Upper lobe of left lung (tissue), 6 donors: Measurements from ENCODE around the gene EIPR1. TPM values are rescaled to one million over a fixed set of nuclear protein-coding genes. Genes with fewer than 3 reads are reported as not detected.
"Not testable (repeated sequence)": the region's sequence is repeated elsewhere in the genome, so short reads cannot be mapped to it uniquely, and the experiment has no call there.

Experiments used
- ATAC-seq, 2 donors: fragments of 200-7000 bp; cut with Tn5 transposase; one replicate each; pipeline ENCODE4 v1.9.1; 2022; ENCODE audit warnings: mild to moderate bottlenecking in 2 of 2, moderate library complexity in 2 of 2; ENCODE audit not compliant: low FRiP score in 2 of 2
- DNase-seq, 2 donors: peaks; one replicate each; pipeline ENCODE4 v3.0.0-alpha.2; 2019 to 2020
- H3K27ac ChIP-seq, 4 donors: fragments of 200-600 bp; sonication (generic); one replicate each; pipeline ENCODE4 v1.5.1; 2016 to 2019
- H3K27me3 ChIP-seq, 4 donors: fragments of 200-600 bp; sonication (generic); one replicate each; pipeline ENCODE4 v1.5.1; 2017 to 2019
- H3K36me3 ChIP-seq, 4 donors: fragments of 200-600 bp; sonication (generic); one replicate each; pipeline ENCODE4 v1.5.1; 2016 to 2019
- H3K4me1 ChIP-seq, 4 donors: fragments of 200-600 bp; sonication (generic); one replicate each; pipeline ENCODE4 v1.5.1; 2018 to 2019
- H3K4me3 ChIP-seq, 4 donors: fragments of 200-600 bp; sonication (generic); one replicate each; pipeline ENCODE4 v1.5.1; 2017 to 2019; ENCODE audit warnings: mild to moderate bottlenecking in 2 of 4, moderate library complexity in 1 of 4
- H3K9me3 ChIP-seq, 4 donors: fragments of 200-600 bp; sonication (generic); one replicate each; pipeline ENCODE4 v1.5.1; 2018 to 2019
- CTCF ChIP-seq, 6 experiments: fragments of 450-650 bp in 4 of 6; fragments of 200-600 bp in 2 of 6; sonication (generic) in 2 of 6; IDR thresholded peaks; one replicate each; pipeline ENCODE4 v1.5.1; 2016 to 2019; ENCODE audit warnings: antibody characterized with exemption in 6 of 6
- EP300 ChIP-seq, 4 donors: sonication (generic); formaldehyde crosslinking; IDR thresholded peaks; one replicate each; pipeline ENCODE4 v1.5.1; 2017; ENCODE audit warnings: antibody characterized with exemption in 4 of 4, control low read depth in 2 of 4
- POLR2A ChIP-seq, 4 donors: fragments of 450-650 bp; IDR thresholded peaks; one replicate each; pipeline ENCODE4 v1.5.1; 2016 to 2017; ENCODE audit warnings: antibody characterized with exemption in 4 of 4, mild to moderate bottlenecking in 2 of 4
- POLR2AphosphoS5 ChIP-seq, 2 donors: sonication (generic); formaldehyde crosslinking; IDR thresholded peaks; one replicate each; pipeline ENCODE4 v1.5.1; 2017; ENCODE audit warnings: antibody characterized with exemption in 2 of 2
- WGBS, 2 donors: methylation state at CpG; one replicate each; pipeline ENCODE4 v1.1.5; 2017 to 2018; 5-methylcytosine and 5-hydroxymethylcytosine counted together
- total RNA-seq, 6 donors: library from RNA; depleted of rRNA in 4 of 6; stranded (reverse); fragments of >200 nt in 4 of 6; gene quantifications; one replicate each; pipeline versions ENCODE4 v1.1.0 to v1.2.1, GENCODE V29; 2016 to 2021
- donor health status: DM: no; HTN: no; CAD: no; lungs with moderate emphysema.
- donor health status: DM: no; HTN: yes; CAD: no; lungs with severe emphysema.

Gene EIPR1
- total RNA-seq, 6 donors from 2014 or later, result 17.6 to 39.8 (median 23.6) TPM

GRCh38 chr2:3183766-3184165 is 193.9 kb downstream of the EIPR1 start:
- ATAC-seq, result no peak
- DNase-seq, result no peak
- H3K27me3 ChIP-seq, result no peaks in the 10 kb centered on the region
- no peak for TF ChIP-seq CTCF (IDR thresholded peaks at IDR 0.05)
- no peak for TF ChIP-seq POLR2AphosphoS5 (IDR thresholded peaks at IDR 0.05)
- TF ChIP-seq POLR2A (IDR thresholded peaks at IDR 0.05), result no peak
- TF ChIP-seq EP300 (IDR thresholded peaks at IDR 0.05), result no peak
- 93 to 99% methylated on average over 6 to 9 of the region's 10 CpGs for WGBS, 2 donors
- no peak overlapping the region for H3K27ac ChIP-seq
- H3K4me1 ChIP-seq, result no peaks in the 10 kb centered on the region
- no peak overlapping the region for H3K4me3 ChIP-seq
- H3K9me3 ChIP-seq, result no peaks in the 10 kb centered on the region
- peaks cover 0 to 7% (median 6%) of the 10 kb centered on the region in 4 donors for H3K36me3 ChIP-seq

GRCh38 chr2:3182848-3183247 is 194.8 kb downstream of the EIPR1 start:
- ATAC-seq (no peak), DNase-seq (no peak)
- no peak overlapping the region for H3K27ac ChIP-seq
- no peaks in the 10 kb centered on the region for H3K27me3 ChIP-seq
- no peaks in the 10 kb centered on the region for H3K4me1 ChIP-seq
- no peak for TF ChIP-seq POLR2AphosphoS5 (IDR thresholded peaks at IDR 0.05)
- no peak for TF ChIP-seq CTCF (IDR thresholded peaks at IDR 0.05)
- no peak for TF ChIP-seq EP300 (IDR thresholded peaks at IDR 0.05)
- no peak for TF ChIP-seq POLR2A (IDR thresholded peaks at IDR 0.05)
- no peaks in the 10 kb centered on the region for H3K9me3 ChIP-seq
- no peak overlapping the region for H3K4me3 ChIP-seq
- no peaks in the 10 kb centered on the region for H3K36me3 ChIP-seq
- WGBS, 2 donors, result 94 to 100% methylated on average over 2 of the region's 2 CpGs

GRCh38 chr2:3181416-3182010 is 196.1 kb downstream of the EIPR1 start:
- peaks cover 0 to 7% (median 0%) of the 10 kb centered on the region in 4 donors for H3K36me3 ChIP-seq
- H3K27me3 ChIP-seq, result no peaks in the 10 kb centered on the region
- H3K27ac ChIP-seq, result no peak overlapping the region
- no peaks in the 10 kb centered on the region for H3K4me1 ChIP-seq
- ATAC-seq, result no peak
- no peak for DNase-seq
- WGBS, 2 donors, result 92 to 96% methylated on average over 24 of the region's 24 CpGs
- H3K9me3 ChIP-seq, result no peaks in the 10 kb centered on the region
- no peak overlapping the region for H3K4me3 ChIP-seq
- no peak for TF ChIP-seq POLR2AphosphoS5 (IDR thresholded peaks at IDR 0.05)
- no peak for TF ChIP-seq CTCF (IDR thresholded peaks at IDR 0.05)
- TF ChIP-seq EP300 (IDR thresholded peaks at IDR 0.05), result no peak
- TF ChIP-seq POLR2A (IDR thresholded peaks at IDR 0.05), result no peak

- H3K4me3 ChIP-seq, H3K27ac ChIP-seq, H3K9me3 ChIP-seq, DNase-seq, H3K27me3 ChIP-seq, H3K36me3 ChIP-seq, H3K4me1 ChIP-seq: not testable (repeated sequence)
- peak; percentile 61 to 73 for ATAC-seq
- 80 to 83% methylated on average over 30 of the region's 30 CpGs for WGBS, 2 donors
Observed at GRCh38 chr2:3180909-3181221, 196.8 kb downstream of the EIPR1 start.

- ATAC-seq, result peak; percentile 65 to 78
- no peak overlapping the region for H3K4me3 ChIP-seq
- TF ChIP-seq POLR2A (IDR thresholded peaks at IDR 0.05) (no peak), EP300 (IDR thresholded peaks at IDR 0.05) (no peak), CTCF (IDR thresholded peaks at IDR 0.05) (no peak), POLR2AphosphoS5 (IDR thresholded peaks at IDR 0.05) (no peak)
- H3K27ac ChIP-seq, result no peak overlapping the region
- no peaks in the 10 kb centered on the region for H3K27me3 ChIP-seq
- peaks cover 0 to 7% (median 0%) of the 10 kb centered on the region in 4 donors for H3K36me3 ChIP-seq
- no peaks in the 10 kb centered on the region for H3K9me3 ChIP-seq
- WGBS, 2 donors, result 82 to 85% methylated on average over 50 of the region's 50 CpGs
- no peak for DNase-seq
- no peaks in the 10 kb centered on the region for H3K4me1 ChIP-seq
Observed at GRCh38 chr2:3180082-3180908, 197.3 kb downstream of the EIPR1 start.
